ENCODE results near the gene PPP1R3E. TPM values are rescaled to one million over a fixed set of nuclear protein-coding genes. Genes with fewer than 3 reads are reported as not detected.
A peak's percentile ranks its signal among the peaks of the same experiment; 100 is the strongest.

Gene PPP1R3E
- polyA plus RNA-seq, 1 of the 3 experiments (the other 2 are of a cell fraction) = 6.6 TPM

- 22% methylated on average over 15 of the region's 61 CpGs for WGBS (ENCODE audit: low lambda C conversion rate)
- H4K20me1 ChIP-seq (ENCODE audit: insufficient read depth) = no peaks in the 10 kb centered on the region
- peak; percentile 32 for TF ChIP-seq MXI1 (IDR thresholded peaks at IDR 0.05; ENCODE audit: low read depth, low read length)
- TF ChIP-seq, protein P1, sequence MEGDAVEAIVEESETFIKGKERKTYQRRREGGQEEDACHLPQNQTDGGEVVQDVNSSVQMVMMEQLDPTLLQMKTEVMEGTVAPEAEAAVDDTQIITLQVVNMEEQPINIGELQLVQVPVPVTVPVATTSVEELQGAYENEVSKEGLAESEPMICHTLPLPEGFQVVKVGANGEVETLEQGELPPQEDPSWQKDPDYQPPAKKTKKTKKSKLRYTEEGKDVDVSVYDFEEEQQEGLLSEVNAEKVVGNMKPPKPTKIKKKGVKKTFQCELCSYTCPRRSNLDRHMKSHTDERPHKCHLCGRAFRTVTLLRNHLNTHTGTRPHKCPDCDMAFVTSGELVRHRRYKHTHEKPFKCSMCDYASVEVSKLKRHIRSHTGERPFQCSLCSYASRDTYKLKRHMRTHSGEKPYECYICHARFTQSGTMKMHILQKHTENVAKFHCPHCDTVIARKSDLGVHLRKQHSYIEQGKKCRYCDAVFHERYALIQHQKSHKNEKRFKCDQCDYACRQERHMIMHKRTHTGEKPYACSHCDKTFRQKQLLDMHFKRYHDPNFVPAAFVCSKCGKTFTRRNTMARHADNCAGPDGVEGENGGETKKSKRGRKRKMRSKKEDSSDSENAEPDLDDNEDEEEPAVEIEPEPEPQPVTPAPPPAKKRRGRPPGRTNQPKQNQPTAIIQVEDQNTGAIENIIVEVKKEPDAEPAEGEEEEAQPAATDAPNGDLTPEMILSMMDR (IDR thresholded peaks at IDR 0.05) = peak; percentile 22
- no peak for TF ChIP-seq TCF12 (IDR thresholded peaks at IDR 0.05)
- TF ChIP-seq, protein P2, sequence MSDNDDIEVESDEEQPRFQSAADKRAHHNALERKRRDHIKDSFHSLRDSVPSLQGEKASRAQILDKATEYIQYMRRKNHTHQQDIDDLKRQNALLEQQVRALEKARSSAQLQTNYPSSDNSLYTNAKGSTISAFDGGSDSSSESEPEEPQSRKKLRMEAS (IDR thresholded peaks at IDR 0.05; ENCODE audit: low read depth) = peak; percentile 10; the same call in 1 of the 2 replicates
- TF ChIP-seq RFX5 (IDR thresholded peaks at IDR 0.05; ENCODE audit: low read length) = no peak
- H3K27me3 ChIP-seq (ENCODE audit: insufficient read depth) = no peaks in the 10 kb centered on the region
- no peaks in the 10 kb centered on the region for H3K79me2 ChIP-seq (ENCODE audit: insufficient read depth)
- H3K9me2 ChIP-seq = no peaks in the 10 kb centered on the region
- H3F3A ChIP-seq (replicated peaks; ENCODE audit: insufficient read depth) = no peaks in the 10 kb centered on the region
- H3K4me1 ChIP-seq (ENCODE audit: control insufficient read depth in 1 of 2, insufficient read depth in 2 of 2, low read depth in 1 of 2, low read length in 1 of 2) = peaks cover 0 to 12% of the 10 kb centered on the region in 2 experiments; a peak in 1 of 4 replicates
- H3K4me3 ChIP-seq (ENCODE audit: low read depth in 2 of 2, low read length in 1 of 2) = peak overlapping the region; percentile 81 to 82
- H3K4me2 ChIP-seq = peak overlapping the region; percentile 96
- H3K27ac ChIP-seq (ENCODE audit: low read depth in 2 of 2, low read length in 1 of 2) = peak overlapping the region in 1 of 2 experiments; percentile 92; a peak in 2 of 4 replicates
- CTCF ChIA-PET = interaction anchor here (0.6 to 4.0 kb wide), 15 partner anchors 9 to 532 kb away, joined by 3 to 30 read pairs (median 4); partner anchors contain the start of gene PABPN1
- peaks cover 0 to 2% of the 10 kb centered on the region in 2 experiments for H3K36me3 ChIP-seq (replicated peaks in 1 of 2; ENCODE audit: control insufficient read depth in 1 of 2, insufficient read depth in 2 of 2, low read length in 1 of 2)
- H3K9ac ChIP-seq = peak overlapping the region; percentile 49
- POLR2A ChIA-PET = interaction anchor here (0.6 to 4.1 kb wide), 7 partner anchors 9 to 128 kb away, joined by 3 to 45 read pairs (median 7); partner anchors contain the start of genes EFS and PABPN1
- H3K9me3 ChIP-seq = no peaks in the 10 kb centered on the region
- peak; percentile 93 for DNase-seq
- H2AFZ ChIP-seq (ENCODE audit: low read depth) = peak overlapping the region; percentile 77; the same call in 1 of the 2 replicates
Observed at GRCh38 chr14:23351681-23352505, 49.2 kb upstream of the PPP1R3E start.

DNA sequence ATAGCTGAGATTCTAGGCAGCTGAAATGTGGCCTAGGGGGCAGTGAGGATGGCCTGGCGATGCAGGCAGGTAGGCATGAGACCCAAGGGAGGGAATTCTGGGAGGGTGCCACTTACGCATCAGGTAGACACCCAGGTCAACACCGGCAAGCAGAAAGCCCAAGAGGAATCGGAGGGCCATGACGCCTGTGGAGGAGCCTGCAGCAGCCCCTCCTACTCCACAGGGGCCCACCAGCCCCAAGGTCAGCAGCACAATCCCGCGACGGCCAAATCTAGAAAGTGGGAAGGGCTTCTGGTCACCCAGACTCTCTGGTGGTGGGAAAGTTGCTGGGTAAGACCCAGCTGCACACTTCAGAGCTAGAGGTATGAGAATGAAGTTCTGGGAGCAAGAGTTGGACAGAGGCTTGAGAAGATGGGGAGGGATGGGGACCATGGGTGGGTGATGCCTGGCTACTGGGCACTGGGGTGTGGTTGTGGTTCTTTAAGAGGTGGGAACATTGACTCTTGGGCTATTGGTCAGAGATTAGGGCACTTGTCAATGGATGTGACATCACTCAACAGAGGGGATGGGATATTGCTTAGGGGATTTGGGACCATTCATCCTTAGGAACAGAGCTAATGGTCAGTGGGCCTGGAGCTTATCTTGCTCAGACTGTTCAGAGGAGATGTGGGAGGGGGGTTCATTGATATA, 46.6 kb upstream of the PPP1R3E start:
- H3K27me3 ChIP-seq (ENCODE audit: insufficient read depth) = no peaks in the 10 kb centered on the region
- no peaks in the 10 kb centered on the region for H3K9me2 ChIP-seq
- H4K20me1 ChIP-seq (ENCODE audit: insufficient read depth) = no peaks in the 10 kb centered on the region
- DNase-seq = no peak
- no peak overlapping the region for H3K27ac ChIP-seq (ENCODE audit: low read depth in 2 of 2, low read length in 1 of 2)
- H3K4me3 ChIP-seq (ENCODE audit: low read depth in 2 of 2, low read length in 1 of 2) = no peak overlapping the region
- H3K4me1 ChIP-seq (ENCODE audit: control insufficient read depth in 1 of 2, insufficient read depth in 2 of 2, low read depth in 1 of 2, low read length in 1 of 2) = peaks cover 0 to 12% of the 10 kb centered on the region in 2 experiments; a peak in 1 of 4 replicates
- ChIA-PET POLR2A (interaction anchor here (1.2 kb wide), 1 partner anchor 16 kb away, joined by 3 read pairs; the partner anchor contains the start of gene EFS), CTCF (interaction anchor here (1.0 to 1.8 kb wide), 4 partner anchors 11 to 48 kb away, joined by 3 to 9 read pairs (median 5); no protein-coding TSS in a partner anchor)
- H3K36me3 ChIP-seq (replicated peaks in 1 of 2; ENCODE audit: control insufficient read depth in 1 of 2, insufficient read depth in 2 of 2, low read length in 1 of 2) = peaks cover 0 to 2% of the 10 kb centered on the region in 2 experiments
- no peaks in the 10 kb centered on the region for H3K9me3 ChIP-seq
- H3K4me2 ChIP-seq = no peak overlapping the region
- no peaks in the 10 kb centered on the region for H3F3A ChIP-seq (replicated peaks; ENCODE audit: insufficient read depth)
- H3K79me2 ChIP-seq (ENCODE audit: insufficient read depth) = no peaks in the 10 kb centered on the region
- TF ChIP-seq EZH2phosphoT487 (IDR thresholded peaks at IDR 0.05; ENCODE audit: borderline replicate concordance, low read depth) (no peak), USF2 (IDR thresholded peaks at IDR 0.05; ENCODE audit: borderline replicate concordance, low read depth, low read length) (no peak), RFX5 (IDR thresholded peaks at IDR 0.05; ENCODE audit: low read length) (no peak), SMC3 (IDR thresholded peaks at IDR 0.05; ENCODE audit: low read depth, low read length) (no peak), TCF12 (IDR thresholded peaks at IDR 0.05) (no peak)
- no peak overlapping the region for H3K9ac ChIP-seq
- no peak overlapping the region for H2AFZ ChIP-seq (ENCODE audit: low read depth)
- 93% methylated on average over 3 of the region's 8 CpGs for WGBS (ENCODE audit: low lambda C conversion rate)

Measured in SK-N-SH (cell line).